ENCODE results near the gene OSBP2. TPM values are rescaled to one million over a fixed set of nuclear protein-coding genes. Genes with fewer than 3 reads are reported as not detected.
A peak's percentile ranks its signal among the peaks of the same experiment; 100 is the strongest.

OSBP2 gene
- total RNA-seq, 4 donors from 2014 or later: 1.9 to 3.9 (median 3.0) TPM

DNA sequence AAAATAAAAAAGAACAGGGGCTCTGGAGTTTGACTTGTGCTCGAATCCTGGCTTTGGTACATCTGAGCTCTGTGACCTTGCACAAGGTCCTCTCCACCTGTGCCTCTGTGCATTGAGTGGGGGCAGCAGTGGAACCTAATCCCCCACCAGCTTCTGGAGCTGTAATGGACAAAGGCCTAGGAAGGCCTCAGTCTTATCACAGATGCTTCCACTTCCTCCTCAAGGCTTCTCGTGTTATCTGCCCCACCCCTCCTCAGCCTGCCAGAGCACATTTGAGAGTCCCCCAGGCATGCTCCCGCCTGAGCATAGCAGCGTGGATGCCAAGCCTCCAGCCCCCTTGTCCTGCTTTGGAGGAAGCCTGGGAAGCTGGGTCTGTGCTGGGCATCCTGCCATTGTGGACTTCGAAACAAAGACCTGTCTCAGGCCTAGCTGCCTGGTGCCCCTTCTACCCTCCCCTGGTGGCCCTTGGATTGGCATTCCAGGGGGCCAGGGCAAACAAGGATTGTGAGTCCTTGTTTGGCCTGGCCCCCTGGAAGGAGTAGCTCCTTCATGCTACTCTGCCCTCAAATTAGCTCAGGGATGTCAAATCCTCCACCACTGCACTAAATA lies 44.1 kb upstream of the OSBP2 start:
- 58 to 60% methylated on average over 2 to 4 of the region's 5 CpGs for WGBS, 2 donors
- H3K4me3 ChIP-seq: no peak overlapping the region

DNA sequence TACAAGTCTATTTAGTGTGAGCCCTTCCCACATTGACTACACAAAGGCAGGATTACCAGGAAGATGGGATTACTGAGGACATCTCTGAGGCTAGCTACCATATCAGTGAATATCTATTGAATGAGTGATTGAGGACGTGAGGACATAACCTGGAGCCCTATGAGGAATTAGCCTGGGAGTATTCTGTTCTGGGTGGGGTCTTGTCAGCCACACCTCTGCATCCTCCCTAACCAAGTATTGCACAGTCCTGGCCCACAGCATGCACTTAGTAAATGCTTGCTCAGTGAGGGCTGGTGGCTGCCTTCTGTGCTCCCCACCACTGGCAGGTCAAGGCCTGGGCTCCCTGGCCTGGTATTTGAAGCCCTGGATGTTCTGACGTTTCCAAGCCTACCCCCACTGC lies 41.8 kb upstream of the OSBP2 start:
- Histone ChIP-seq H3K4me3 (no peak overlapping the region), H3K4me1 (peaks cover 8 to 17% (median 11%) of the 10 kb centered on the region in 3 donors), H3K36me3 (peaks cover 0 to 10% (median 0%) of the 10 kb centered on the region in 3 donors), H3K27ac (no peak overlapping the region), H3K9me3 (no peaks in the 10 kb centered on the region), H3K27me3 (no peaks in the 10 kb centered on the region)
- 86 to 92% methylated on average over 2 of the region's 2 CpGs for WGBS, 2 donors
- TF ChIP-seq POLR2A (IDR thresholded peaks at IDR 0.05): no peak
- TF ChIP-seq, protein P1, sequence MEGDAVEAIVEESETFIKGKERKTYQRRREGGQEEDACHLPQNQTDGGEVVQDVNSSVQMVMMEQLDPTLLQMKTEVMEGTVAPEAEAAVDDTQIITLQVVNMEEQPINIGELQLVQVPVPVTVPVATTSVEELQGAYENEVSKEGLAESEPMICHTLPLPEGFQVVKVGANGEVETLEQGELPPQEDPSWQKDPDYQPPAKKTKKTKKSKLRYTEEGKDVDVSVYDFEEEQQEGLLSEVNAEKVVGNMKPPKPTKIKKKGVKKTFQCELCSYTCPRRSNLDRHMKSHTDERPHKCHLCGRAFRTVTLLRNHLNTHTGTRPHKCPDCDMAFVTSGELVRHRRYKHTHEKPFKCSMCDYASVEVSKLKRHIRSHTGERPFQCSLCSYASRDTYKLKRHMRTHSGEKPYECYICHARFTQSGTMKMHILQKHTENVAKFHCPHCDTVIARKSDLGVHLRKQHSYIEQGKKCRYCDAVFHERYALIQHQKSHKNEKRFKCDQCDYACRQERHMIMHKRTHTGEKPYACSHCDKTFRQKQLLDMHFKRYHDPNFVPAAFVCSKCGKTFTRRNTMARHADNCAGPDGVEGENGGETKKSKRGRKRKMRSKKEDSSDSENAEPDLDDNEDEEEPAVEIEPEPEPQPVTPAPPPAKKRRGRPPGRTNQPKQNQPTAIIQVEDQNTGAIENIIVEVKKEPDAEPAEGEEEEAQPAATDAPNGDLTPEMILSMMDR (IDR thresholded peaks at IDR 0.05): no peak
- intact Hi-C loops (cut with DNase I): no loop called here
- no peak for DNase-seq

More for the DNA sequence above, 44.1 kb upstream of the OSBP2 start:
- TF ChIP-seq, protein P1 (IDR thresholded peaks at IDR 0.05): no peak
- Histone ChIP-seq H3K4me1 (peaks cover 8 to 21% (median 11%) of the 10 kb centered on the region in 3 donors), H3K27ac (peak overlapping the region in 1 of 4 donors; percentile 33), H3K27me3 (no peaks in the 10 kb centered on the region), H3K36me3 (peaks cover 0 to 25% (median 0%) of the 10 kb centered on the region in 3 donors), H3K9me3 (no peaks in the 10 kb centered on the region)
- intact Hi-C loops (cut with DNase I): no loop called here
- DNase-seq: no peak

DNA sequence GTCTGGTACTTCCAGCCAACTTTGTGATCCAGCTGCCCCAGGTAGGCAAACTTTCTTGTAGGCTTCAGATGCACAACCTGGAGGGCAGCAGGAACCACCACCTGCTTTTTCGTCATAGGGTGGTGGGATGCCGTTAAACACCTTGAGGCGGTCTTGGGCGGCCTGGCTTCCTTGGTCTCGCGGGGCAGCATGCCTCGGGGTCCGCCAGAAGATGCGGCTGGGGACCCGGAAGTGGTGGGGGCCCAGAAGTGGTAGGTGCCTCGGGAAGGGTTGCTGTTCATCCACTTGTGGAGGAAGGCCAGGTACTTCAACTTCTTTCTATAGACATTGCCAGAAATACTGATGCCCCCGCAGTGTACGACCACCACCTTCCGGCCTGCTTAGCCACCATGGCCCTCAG lies 40.3 kb upstream of the OSBP2 start:
- TF ChIP-seq, protein P1 (IDR thresholded peaks at IDR 0.05): no peak
- TF ChIP-seq POLR2A (IDR thresholded peaks at IDR 0.05): no peak
- no peak for DNase-seq
- Histone ChIP-seq H3K27me3 (no peaks in the 10 kb centered on the region), H3K27ac (no peak overlapping the region), H3K4me1 (peaks cover 3 to 7% (median 5%) of the 10 kb centered on the region in 3 donors), H3K36me3 (peaks cover 0 to 20% (median 0%) of the 10 kb centered on the region in 3 donors), H3K9me3 (no peaks in the 10 kb centered on the region), H3K4me3 (no peak overlapping the region)
- intact Hi-C loops (cut with DNase I): no loop called here
- 96 to 100% methylated on average over 1 to 4 of the region's 14 CpGs for WGBS, 2 donors

DNA sequence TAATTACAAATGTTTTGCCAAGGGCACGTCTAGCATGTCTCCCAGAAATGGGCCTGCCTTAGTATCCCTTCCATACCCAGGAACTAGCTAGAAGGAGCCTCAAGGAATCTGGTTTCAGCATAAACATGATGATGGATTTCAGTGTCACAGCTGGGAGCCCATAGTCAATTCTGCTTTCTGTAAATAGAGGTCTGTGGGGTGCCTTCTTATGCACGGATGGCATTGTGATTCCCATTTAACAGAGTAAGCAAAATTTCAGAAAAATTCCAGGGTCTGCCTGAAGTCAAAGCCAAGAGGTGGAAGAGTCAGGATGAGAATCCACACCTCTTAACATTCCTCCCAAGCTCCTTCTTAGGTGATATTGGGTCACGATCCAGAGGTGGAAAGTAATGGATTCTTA lies 39.1 kb upstream of the OSBP2 start:
- intact Hi-C loops (cut with DNase I): no loop called here
- TF ChIP-seq, protein P1 (IDR thresholded peaks at IDR 0.05): no peak
- no peak for TF ChIP-seq POLR2A (IDR thresholded peaks at IDR 0.05)

DNA sequence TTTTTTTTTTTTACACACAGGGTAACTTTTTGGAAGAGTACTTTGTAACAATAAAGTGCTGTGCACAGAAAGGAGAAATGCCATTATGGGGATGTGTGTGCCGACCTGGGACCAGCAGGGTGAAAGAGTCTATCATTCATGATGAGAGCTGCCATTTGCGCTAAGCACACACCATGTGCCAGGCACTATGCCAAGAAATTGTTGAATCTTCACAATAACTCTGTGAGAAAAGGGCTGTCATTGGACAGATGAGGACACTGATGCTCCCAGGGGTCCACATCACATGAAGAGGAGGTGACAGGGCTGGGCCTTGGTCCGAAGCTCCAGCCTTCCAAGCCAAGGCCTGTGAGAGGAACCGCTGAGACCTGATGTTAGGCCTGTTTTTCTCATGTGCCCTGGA lies 32.6 kb upstream of the OSBP2 start:
- no peaks in the 10 kb centered on the region for H3K9me3 ChIP-seq
- no peak overlapping the region for H3K27ac ChIP-seq
- WGBS, 2 donors: 81 to 100% methylated on average over 3 of the region's 4 CpGs
- intact Hi-C loops (cut with DNase I): no loop called here
- TF ChIP-seq POLR2A (IDR thresholded peaks at IDR 0.05): no peak
- TF ChIP-seq, protein P1 (IDR thresholded peaks at IDR 0.05): no peak
- no peak overlapping the region for H3K4me3 ChIP-seq
- peaks cover 0 to 43% (median 11%) of the 10 kb centered on the region in 3 donors for H3K36me3 ChIP-seq
- peaks cover 0 to 23% (median 5%) of the 10 kb centered on the region in 3 donors for H3K4me1 ChIP-seq
- no peaks in the 10 kb centered on the region for H3K27me3 ChIP-seq
- DNase-seq: no peak

More for the DNA sequence above, 39.1 kb upstream of the OSBP2 start:
- peaks cover 0 to 20% (median 0%) of the 10 kb centered on the region in 3 donors for H3K36me3 ChIP-seq
- 77 to 88% methylated on average over 3 of the region's 3 CpGs for WGBS, 2 donors
- no peaks in the 10 kb centered on the region for H3K4me1 ChIP-seq
- H3K4me3 ChIP-seq: no peak overlapping the region
- DNase-seq: no peak
- H3K9me3 ChIP-seq: no peaks in the 10 kb centered on the region
- H3K27me3 ChIP-seq: no peaks in the 10 kb centered on the region
- H3K27ac ChIP-seq: no peak overlapping the region
